HCT116 (cell line): ENCODE measurements around the gene DYNC2H1. TPM values are rescaled to one million over a fixed set of nuclear protein-coding genes. Genes with fewer than 3 reads are reported as not detected.

ENCODE experiments used
- ATAC-seq: fragments of 200-7000 bp; cut with Tn5 transposase; 2 replicates; pipeline ENCODE4 v1.9.1; 2020; ENCODE audit warnings: mild to moderate bottlenecking, moderate library complexity
- BruUV-seq: library from RNA; stranded (reverse); fragments of 400-500 nt; replicated peaks from 2 replicates; lab custom pipeline; 2021; lab: Mats Ljungman, UMichigan
- CTCF ChIA-PET: fragments of 300-600 bp; sonication (Branson Sonifier 250); formaldehyde crosslinking; loops from one replicate; lab custom pipeline; 2021; ENCODE audit warnings: antibody characterized with exemption; lab: Charles Lee
- POLR2A ChIA-PET: fragments of 300-600, 350-600 bp; sonication (Branson Sonifier 250); formaldehyde crosslinking; loops from one replicate; lab custom pipeline; 2021; ENCODE audit warnings: antibody characterized with exemption; lab: Charles Lee
- RAD21 ChIA-PET, 2 experiments: fragments of 300-600 bp; sonication (Branson Sonifier 250); formaldehyde crosslinking; loops; one replicate each; lab custom pipeline; 2023; ENCODE audit warnings: low total read pairs in 2 of 2; ENCODE audit not compliant: uncharacterized antibody in 2 of 2, unreplicated experiment in 2 of 2, low non-redundant PET in 1 of 2; lab: Charles Lee
- DNase-seq: peaks from one replicate; pipeline ENCODE4 v3.0.0-alpha.2; 2010; ENCODE audit warnings: low read depth, low spot score
- H2AFZ ChIP-seq: fragments of 200-600 bp; shearing (Covaris generic), sonication (generic); 2 replicates; pipeline ENCODE4 v1.6.1; 2017; ENCODE audit warnings: low read depth, mixed run types, mixed read lengths, antibody characterized with exemption, low read length; ENCODE audit not compliant: poor library complexity, severe bottlenecking
- H3K27ac ChIP-seq: 2 replicates; pipeline ENCODE4 v1.5.1; 2012; ENCODE audit warnings: low read depth, low read length
- H3K27me3 ChIP-seq: fragments of 200-600 bp; sonication (generic); 2 replicates; pipeline ENCODE4 v1.6.1; 2016; ENCODE audit warnings: mixed run types, low read length, mixed read lengths; ENCODE audit not compliant: insufficient read depth
- H3K36me3 ChIP-seq, 2 experiments: fragments of 200-500 bp in 1 of 2; fragments of 200-600 bp in 1 of 2; sonication (Bioruptor generic) in 1 of 2; sonication (generic) in 1 of 2; 2 replicates each; pipeline versions ENCODE4 v1.5.1 to v1.6.1; 2014 to 2016; ENCODE audit warnings: low read length in 2 of 2, inconsistent platforms in 1 of 2, mixed read lengths in 1 of 2, mixed run types in 1 of 2; ENCODE audit not compliant: insufficient read depth in 2 of 2, control insufficient read depth in 1 of 2
- H3K4me1 ChIP-seq, 2 experiments: fragments of 200-600 bp in 1 of 2; sonication (generic) in 1 of 2; 2 replicates each; pipeline versions ENCODE4 v1.5.1 to v1.6.1; 2012 to 2017; ENCODE audit warnings: low read length in 2 of 2, inconsistent platforms in 1 of 2, mild to moderate bottlenecking in 1 of 2, mixed read lengths in 1 of 2, mixed run types in 1 of 2, moderate library complexity in 1 of 2; ENCODE audit not compliant: insufficient read depth in 2 of 2, control insufficient read depth in 1 of 2
- H3K4me2 ChIP-seq: fragments of 200-600 bp; sonication (generic); 2 replicates; pipeline ENCODE4 v1.6.1; 2017; ENCODE audit warnings: mixed run types, low read length, mixed read lengths
- H3K4me3 ChIP-seq, 2 experiments: fragments of 200-600 bp in 1 of 2; sonication (generic) in 1 of 2; replicated peaks in 1 of 2; 2 replicates each; pipeline ENCODE4 v1.5.1; 2011 to 2016; ENCODE audit warnings: low read length in 2 of 2, control low read depth in 1 of 2, low read depth in 1 of 2, mild to moderate bottlenecking in 1 of 2, mixed read lengths in 1 of 2, mixed run types in 1 of 2
- H3K79me2 ChIP-seq: fragments of 200-600 bp; sonication (generic); 2 replicates; pipeline ENCODE4 v1.6.1; 2017; ENCODE audit warnings: mild to moderate bottlenecking, mixed run types, low read length, moderate library complexity, mixed read lengths; ENCODE audit not compliant: insufficient read depth
- H3K9ac ChIP-seq: fragments of 200-600 bp; sonication (generic); 2 replicates; pipeline ENCODE4 v1.6.1; 2016; ENCODE audit warnings: low read length, mixed read lengths
- H3K9me2 ChIP-seq: fragments of 200-600 bp; sonication (generic), shearing (Covaris generic); 2 replicates; pipeline ENCODE4 v1.6.1; 2017; ENCODE audit warnings: mixed run types, mild to moderate bottlenecking, moderate library complexity; ENCODE audit not compliant: insufficient read depth
- H3K9me3 ChIP-seq, 2 experiments: fragments of 200-500 bp in 1 of 2; fragments of 200-600 bp in 1 of 2; sonication (Bioruptor generic) in 1 of 2; sonication (generic) in 1 of 2; 2 replicates each; pipeline ENCODE4 v1.6.1; 2014 to 2017; ENCODE audit warnings: low read length in 2 of 2, mixed read lengths in 2 of 2, inconsistent platforms in 1 of 2, low read depth in 1 of 2, mild to moderate bottlenecking in 1 of 2, mixed run types in 1 of 2, moderate library complexity in 1 of 2; ENCODE audit not compliant: control insufficient read depth in 1 of 2, insufficient read depth in 1 of 2
- H4K20me1 ChIP-seq: fragments of 200-600 bp; sonication (generic), shearing (Covaris generic); 2 replicates; pipeline ENCODE4 v1.6.1; 2017; ENCODE audit warnings: mixed run types, mild to moderate bottlenecking, moderate library complexity; ENCODE audit not compliant: insufficient read depth
- ATF3 ChIP-seq: IDR thresholded peaks from 2 replicates; pipeline ENCODE4 v1.6.1; 2012
- CBX3 ChIP-seq: IDR thresholded peaks from 2 replicates; pipeline ENCODE4 v1.6.1; 2012; ENCODE audit warnings: low read depth
- CEBPB ChIP-seq: IDR thresholded peaks from 2 replicates; pipeline ENCODE4 v1.6.1; 2012; ENCODE audit warnings: low read depth
- EZH2 ChIP-seq: fragments of 200-600 bp; sonication (generic); IDR thresholded peaks from 2 replicates; pipeline ENCODE4 v1.6.1; 2017; ENCODE audit warnings: antibody characterized with exemption, mixed run types
- EZH2phosphoT487 ChIP-seq: fragments of 200-600 bp; IDR thresholded peaks from 2 replicates; pipeline ENCODE4 v1.6.1; 2018; ENCODE audit warnings: antibody characterized with exemption, borderline replicate concordance
- FOSL1 ChIP-seq: IDR thresholded peaks from 2 replicates; pipeline ENCODE4 v1.6.1; 2012; ENCODE audit warnings: low read depth
- POLR2A ChIP-seq: IDR thresholded peaks from 2 replicates; pipeline ENCODE4 v1.7.0; 2011; ENCODE audit warnings: borderline replicate concordance; ENCODE audit not compliant: insufficient read depth, insufficient read length; ENCODE audit errors: extremely low read depth
- RAD21 ChIP-seq: IDR thresholded peaks from 2 replicates; pipeline ENCODE4 v1.6.1; 2012; ENCODE audit warnings: low read depth, mild to moderate bottlenecking
- SRF ChIP-seq: IDR thresholded peaks from 2 replicates; pipeline ENCODE4 v1.6.1; 2012; ENCODE audit warnings: low read depth
- ZFX ChIP-seq: fragments of 450-650 bp; IDR thresholded peaks from 2 replicates; pipeline ENCODE4 v1.6.1; 2017
- intact Hi-C: fragments of 100-400 bp; cut with micrococcal nuclease; formaldehyde crosslinking; loops from 2 replicates; pipeline ENCODE4 v1.10.0; 2022
- total RNA-seq: library from RNA; stranded (reverse); gene quantifications from one replicate; pipeline ENCODE4 v1.2.1, GENCODE V29; 2021; ENCODE audit not compliant: unreplicated experiment
- TF ChIP-seq, protein P1 (sequence below): IDR thresholded peaks from 2 replicates; pipeline ENCODE4 v1.6.1; 2011; ENCODE audit warnings: mild to moderate bottlenecking, low read length, moderate library complexity; ENCODE audit not compliant: insufficient replicate concordance; ENCODE audit errors: extremely low read depth

Gene DYNC2H1
- total RNA-seq, 1 experiment from 2014 or later, result 1.5 TPM

GRCh38 chr11:103061656-103062055, 47.6 kb upstream of the DYNC2H1 start:
- no peak overlapping the region for H3K27ac ChIP-seq
- H2AFZ ChIP-seq, result no peak overlapping the region
- H4K20me1 ChIP-seq, result no peaks in the 10 kb centered on the region
- no peaks in the 10 kb centered on the region for H3K4me1 ChIP-seq
- intact Hi-C loops, result no loop called here
- no peak for ATAC-seq
- peaks cover 26 to 42% of the 10 kb centered on the region in 2 experiments for H3K36me3 ChIP-seq
- H3K4me3 ChIP-seq, result no peak overlapping the region
- POLR2A ChIA-PET, result no interaction called here
- TF ChIP-seq CEBPB, result no peak
- no peak for TF ChIP-seq ATF3
- no peak for TF ChIP-seq ZFX
- TF ChIP-seq SRF, result no peak
- TF ChIP-seq EZH2, result no peak
- no peak for TF ChIP-seq RAD21
- TF ChIP-seq FOSL1, result no peak
- no peak for TF ChIP-seq EZH2phosphoT487
- no peak for TF ChIP-seq POLR2A
- TF ChIP-seq, protein P1, sequence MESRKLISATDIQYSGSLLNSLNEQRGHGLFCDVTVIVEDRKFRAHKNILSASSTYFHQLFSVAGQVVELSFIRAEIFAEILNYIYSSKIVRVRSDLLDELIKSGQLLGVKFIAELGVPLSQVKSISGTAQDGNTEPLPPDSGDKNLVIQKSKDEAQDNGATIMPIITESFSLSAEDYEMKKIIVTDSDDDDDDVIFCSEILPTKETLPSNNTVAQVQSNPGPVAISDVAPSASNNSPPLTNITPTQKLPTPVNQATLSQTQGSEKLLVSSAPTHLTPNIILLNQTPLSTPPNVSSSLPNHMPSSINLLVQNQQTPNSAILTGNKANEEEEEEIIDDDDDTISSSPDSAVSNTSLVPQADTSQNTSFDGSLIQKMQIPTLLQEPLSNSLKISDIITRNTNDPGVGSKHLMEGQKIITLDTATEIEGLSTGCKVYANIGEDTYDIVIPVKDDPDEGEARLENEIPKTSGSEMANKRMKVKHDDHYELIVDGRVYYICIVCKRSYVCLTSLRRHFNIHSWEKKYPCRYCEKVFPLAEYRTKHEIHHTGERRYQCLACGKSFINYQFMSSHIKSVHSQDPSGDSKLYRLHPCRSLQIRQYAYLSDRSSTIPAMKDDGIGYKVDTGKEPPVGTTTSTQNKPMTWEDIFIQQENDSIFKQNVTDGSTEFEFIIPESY, result no peak
- no peak for TF ChIP-seq CBX3
- TF ChIP-seq, all 23 proteins: peak for 0
- BruUV-seq, result no TSS peak
- no peaks in the 10 kb centered on the region for H3K27me3 ChIP-seq
- RAD21 ChIA-PET, result no interaction called here
- CTCF ChIA-PET, result interaction anchor here (0.9 kb wide), 1 partner anchor 26 kb away, joined by 3 read pairs; no protein-coding TSS in a partner anchor
- H3K9me3 ChIP-seq, result no peaks in the 10 kb centered on the region
- no peaks in the 10 kb centered on the region for H3K9me2 ChIP-seq
- H3K9ac ChIP-seq, result no peak overlapping the region
- H3K79me2 ChIP-seq, result peaks cover 27% of the 10 kb centered on the region
- DNase-seq, result no peak
- no peak overlapping the region for H3K4me2 ChIP-seq
